GM12878 (cell line): ENCODE data around the gene DHX34. TPM values are rescaled to one million over a fixed set of nuclear protein-coding genes. Genes with fewer than 3 reads are reported as not detected.
"Not testable (repeated sequence)": the region's sequence is repeated elsewhere in the genome, so short reads cannot be mapped to it uniquely, and the experiment has no call there.

ENCODE experiments used
- ATAC-seq: fragments of 200-7000 bp; cut with Tn5 transposase; 3 replicates; pipeline ENCODE4 v1.9.1; 2020; ENCODE audit warnings: mild to moderate bottlenecking, moderate library complexity
- BruUV-seq: library from RNA; stranded (reverse); fragments of 400-500 nt; replicated peaks from 2 replicates; lab custom pipeline; 2021; lab: Mats Ljungman, UMichigan
- CTCF ChIA-PET: fragments of 300-600 bp; sonication (Branson Sonifier 250); formaldehyde crosslinking; extraction: SDS; loops from one replicate; lab custom pipeline; 2021; ENCODE audit warnings: inconsistent platforms; lab: Yijun Ruan, JAX
- POLR2A ChIA-PET: fragments of 350-600 bp; formaldehyde crosslinking; extraction: SDS; loops from one replicate; lab custom pipeline; 2021; ENCODE audit warnings: inconsistent platforms; lab: Charles Lee
- RAD21 ChIA-PET: fragments of 300-600 bp; sonication (Branson Sonifier 250); formaldehyde crosslinking; loops from one replicate; lab custom pipeline; 2023; ENCODE audit warnings: antibody characterized with exemption; ENCODE audit not compliant: unreplicated experiment; lab: Charles Lee
- SMC1A ChIA-PET: fragments of 300-600 bp; sonication (Branson Sonifier 250); formaldehyde crosslinking; loops from one replicate; lab custom pipeline; 2023; ENCODE audit not compliant: unreplicated experiment, uncharacterized antibody; lab: Charles Lee
- DNase-seq: peaks from one replicate; pipeline ENCODE4 v3.0.0-alpha.2; 2011; ENCODE audit warnings: low read depth, low spot score
- FAIRE-seq: peaks from 3 replicates; lab custom pipeline; 2011; peaks lifted over from hg19 to GRCh38; lab: Jason Lieb, UNC
- H2AFZ ChIP-seq: 2 replicates; pipeline ENCODE4 v1.6.0; 2011; ENCODE audit warnings: low read depth, low read length, control low read depth; ENCODE audit not compliant: control insufficient read depth
- H3K27ac ChIP-seq: 2 replicates; pipeline ENCODE4 v1.5.1; 2011; ENCODE audit warnings: control low read depth; ENCODE audit not compliant: control insufficient read depth, insufficient read depth
- H3K27me3 ChIP-seq, 2 experiments: replicated peaks in 1 of 2; 2 replicates each; pipeline versions ENCODE4 v1.6.0 to v1.6.1; 2011; ENCODE audit warnings: low read length in 1 of 2; ENCODE audit not compliant: control insufficient read depth in 2 of 2, insufficient read depth in 2 of 2
- H3K36me3 ChIP-seq, 2 experiments: 2 replicates each; pipeline ENCODE4 v1.5.1; 2011; ENCODE audit warnings: low read length in 1 of 2; ENCODE audit not compliant: control insufficient read depth in 2 of 2, insufficient read depth in 2 of 2
- H3K4me1 ChIP-seq: 2 replicates; pipeline ENCODE4 v1.6.1; 2011; ENCODE audit warnings: mild to moderate bottlenecking, low read length, moderate library complexity, mixed read lengths; ENCODE audit not compliant: control insufficient read depth, insufficient read depth
- H3K4me2 ChIP-seq: 2 replicates; pipeline ENCODE4 v1.6.0; 2011; ENCODE audit warnings: control low read depth; ENCODE audit not compliant: control insufficient read depth, insufficient read depth
- H3K4me3 ChIP-seq: fragments of 200-600 bp; sonication (generic); 2 replicates; pipeline ENCODE4 v1.5.1; 2016
- H3K79me2 ChIP-seq: 2 replicates; pipeline ENCODE4 v1.6.0; 2011; ENCODE audit warnings: low read length; ENCODE audit not compliant: control insufficient read depth, insufficient read depth
- H3K9ac ChIP-seq: 2 replicates; pipeline ENCODE4 v1.8.0; 2011; ENCODE audit warnings: low read length, control low read depth, mixed read lengths; ENCODE audit not compliant: control insufficient read depth, insufficient read depth
- H3K9me3 ChIP-seq: replicated peaks from 3 replicates; pipeline ENCODE4 v1.5.1; 2011; ENCODE audit warnings: mild to moderate bottlenecking, low read length; ENCODE audit not compliant: control insufficient read depth, insufficient read depth
- H4K20me1 ChIP-seq: 2 replicates; pipeline ENCODE4 v1.6.0; 2011; ENCODE audit not compliant: control insufficient read depth, insufficient read depth
- CHD4 ChIP-seq: fragments of 200-600 bp; sonication (generic); IDR thresholded peaks from 2 replicates; pipeline ENCODE4 v1.6.1; 2016; ENCODE audit warnings: mild to moderate bottlenecking
- IKZF2 ChIP-seq, 2 experiments: fragments of 450-650 bp; IDR thresholded peaks; 2 replicates each; pipeline ENCODE4 v1.6.1; 2017; ENCODE audit warnings: mild to moderate bottlenecking in 2 of 2, moderate library complexity in 2 of 2
- KLF5 ChIP-seq: fragments of 450-650 bp; IDR thresholded peaks from 2 replicates; pipeline ENCODE4 v1.6.1; 2014; ENCODE audit warnings: mild to moderate bottlenecking; ENCODE audit not compliant: partially characterized antibody
- NBN ChIP-seq: fragments of 450-650 bp; IDR thresholded peaks from 2 replicates; pipeline ENCODE4 v1.6.1; 2016
- PAX5 ChIP-seq: IDR thresholded peaks from 2 replicates; pipeline ENCODE4 v1.6.1; 2011; ENCODE audit warnings: low read depth, low read length, borderline replicate concordance
- POLR2AphosphoS2 ChIP-seq: IDR thresholded peaks from 2 replicates; pipeline ENCODE4 v1.6.1; 2011; ENCODE audit warnings: low read depth, mild to moderate bottlenecking, low read length, improper control_type of control experiment, moderate library complexity
- TCF7 ChIP-seq: IDR thresholded peaks from 2 replicates; pipeline ENCODE4 v1.6.1; 2014; ENCODE audit warnings: antibody characterized with exemption, borderline replicate concordance
- ZBED1 ChIP-seq: IDR thresholded peaks from 2 replicates; pipeline ENCODE4 v1.6.1; 2016; ENCODE audit warnings: borderline replicate concordance
- WGBS: methylation state at CpG from one replicate; pipeline ENCODE4 v1.1.6; 2016; ENCODE audit warnings: low lambda C conversion rate; ENCODE audit not compliant: insufficient replicate concordance, insufficient coverage; ENCODE audit errors: missing lambda C conversion rate; 5-methylcytosine and 5-hydroxymethylcytosine counted together
- in situ Hi-C: fragments of 300-500 bp; cut with MboI; formaldehyde crosslinking; loops from 9 replicates; pipeline ENCODE4 v1.14.3; 2018; ENCODE audit warnings: mixed read lengths
- intact Hi-C: fragments of 100-400 bp; cut with micrococcal nuclease; formaldehyde crosslinking; loops from one replicate; pipeline ENCODE4 v1.14.2; 2022; ENCODE audit not compliant: unreplicated experiment
- polyA plus RNA-seq, 11 experiments: library from polyadenylated mRNA; depleted of rRNA in 4 of 11; unstranded in 6 of 11; stranded (reverse) in 5 of 11; fragments of >200 nt; fragmentation: Nextera tagmentation in 4 of 11; fragmentation: Illumina TruSeq in 1 of 11; extraction: Ambion mirVana in 4 of 11; extraction: Trizol in 1 of 11; gene quantifications; 1 replicate in 1 of 11; 2 replicates in 10 of 11; pipeline versions ENCODE4 v1.2.1 to v1.2.3, GENCODE V29; 2011 to 2016; ENCODE audit warnings: inconsistent platforms in 2 of 11, missing spikeins in 2 of 11, low read depth in 1 of 11
- total RNA-seq, 4 experiments: library from RNA; depleted of rRNA in 3 of 4; stranded (reverse); fragments of >200 nt in 3 of 4; fragmentation: Illumina TruSeq in 1 of 4; extraction: Trizol in 1 of 4; gene quantifications; 2 replicates each; pipeline versions ENCODE4 v1.2.1 to v1.2.3, GENCODE V29; 2013 to 2021

Gene DHX34
- total and polyA plus RNA-seq, 10 of the 15 experiments (the other 5 are each of a cell fraction or from before 2014, with no cell fraction given): 0.19 to 16.9 (median 10.5) TPM

DNA sequence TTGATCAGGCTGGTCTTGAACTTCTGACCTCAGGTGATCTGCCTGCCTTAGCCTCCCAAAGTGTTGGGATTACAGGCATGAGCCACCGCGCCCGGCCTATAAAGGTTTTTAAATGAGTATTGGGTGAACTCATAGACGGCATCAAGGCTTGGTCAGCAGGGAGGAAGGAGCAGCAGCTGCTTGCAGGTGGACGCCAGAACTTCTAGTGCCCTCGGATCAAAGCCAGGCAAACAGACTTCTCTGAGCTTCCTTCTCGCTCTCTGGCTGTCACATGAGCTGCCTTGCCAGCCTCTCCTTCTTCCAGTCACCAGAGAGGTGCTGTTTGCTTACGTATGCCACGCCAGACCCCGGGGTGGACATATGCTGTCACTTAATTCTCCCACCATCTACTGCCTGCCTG lies 16.3 kb downstream of the DHX34 start:
- not testable (repeated sequence) for H3K9ac ChIP-seq
- WGBS: 99% methylated on average over 10 of the region's 10 CpGs

GRCh38 chr19:47370045-47370611 lies 21.0 kb downstream of the DHX34 start:
- 88% methylated on average over 9 of the region's 10 CpGs for WGBS
- Histone ChIP-seq H4K20me1 (no peaks in the 10 kb centered on the region; the same call in 1 of the 2 replicates), H3K9me3 (no peaks in the 10 kb centered on the region), H3K4me3 (no peak overlapping the region), H2AFZ (no peak overlapping the region), H3K9ac (no peak overlapping the region), H3K27me3 (no peaks in the 10 kb centered on the region), H3K4me1 (no peaks in the 10 kb centered on the region), H3K27ac (no peak overlapping the region), H3K36me3 (peaks cover 11 to 20% of the 10 kb centered on the region in 2 experiments; a peak in 3 of 4 replicates), H3K79me2 (no peaks in the 10 kb centered on the region), H3K4me2 (no peak overlapping the region)
- RAD21 ChIA-PET: no interaction called here
- intact Hi-C loops: no loop called here
- BruUV-seq: no TSS peak
- no peak for DNase-seq
- no peak for FAIRE-seq
- CTCF ChIA-PET: interaction anchor here (1.9 kb wide), 1 partner anchor 21 kb away, joined by 5 read pairs; the partner anchor contains the start of gene DHX34
- no peak for ATAC-seq
- POLR2A ChIA-PET: no interaction called here
- TF ChIP-seq POLR2AphosphoS2 (no peak), IKZF2 (IDR thresholded peaks at IDR 0.05) (no peak), PAX5 (no peak), KLF5 (no peak), NBN (no peak), TCF7 (no peak), CHD4 (no peak), ZBED1 (no peak)
- in situ Hi-C loops: no loop called here
- SMC1A ChIA-PET: no interaction called here

More for the DNA sequence above, 16.3 kb downstream of the DHX34 start:
- H3K4me2 ChIP-seq, DNase-seq, H4K20me1 ChIP-seq, CTCF ChIA-PET, ATAC-seq, SMC1A ChIA-PET, H3K27ac ChIP-seq, H3K4me3 ChIP-seq, H3K9me3 ChIP-seq, POLR2A ChIA-PET, FAIRE-seq, in situ Hi-C loops, BruUV-seq, H3K27me3 ChIP-seq, H2AFZ ChIP-seq, H3K4me1 ChIP-seq, H3K79me2 ChIP-seq, intact Hi-C loops: not testable (repeated sequence)
- RAD21 ChIA-PET: interaction anchor here (0.6 kb wide), 1 partner anchor 321 kb away, joined by 3 read pairs; no protein-coding TSS in a partner anchor
- peaks cover 9 to 19% of the 10 kb centered on the region in 2 experiments for H3K36me3 ChIP-seq
